Liver (tissue), 9 donors: ENCODE results near the gene COX4I1. TPM values are rescaled to one million over a fixed set of nuclear protein-coding genes. Genes with fewer than 3 reads are reported as not detected.

ENCODE experiments used
- DNase-seq: peaks from one replicate; pipeline ENCODE4 v3.0.0-alpha.2; 2017; ENCODE audit warnings: low spot score
- H3K27ac ChIP-seq, 2 donors: one replicate each; pipeline ENCODE4 v1.7.0; 2013; ENCODE audit warnings: inconsistent platforms in 2 of 2, low read length in 2 of 2, control low read depth in 1 of 2, low read depth in 1 of 2, mild to moderate bottlenecking in 1 of 2
- H3K27me3 ChIP-seq, 4 donors: one replicate each; pipeline versions ENCODE4 v1.6.1 to v1.7.0; 2013; ENCODE audit warnings: low read length in 3 of 4, inconsistent platforms in 1 of 4, mild to moderate bottlenecking in 1 of 4, moderate library complexity in 1 of 4; ENCODE audit not compliant: control insufficient read depth in 4 of 4, insufficient read depth in 4 of 4
- H3K36me3 ChIP-seq, 4 donors: one replicate each; pipeline versions ENCODE4 v1.6.1 to v1.7.0; 2013; ENCODE audit warnings: low read length in 3 of 4, mild to moderate bottlenecking in 3 of 4, low read depth in 1 of 4, moderate library complexity in 1 of 4; ENCODE audit not compliant: control insufficient read depth in 4 of 4, insufficient read depth in 3 of 4
- H3K4me1 ChIP-seq, 4 donors: one replicate each; pipeline versions ENCODE4 v1.6.1 to v1.7.0; 2013; ENCODE audit warnings: low read length in 3 of 4, mild to moderate bottlenecking in 3 of 4, moderate library complexity in 1 of 4; ENCODE audit not compliant: control insufficient read depth in 4 of 4, insufficient read depth in 4 of 4
- H3K4me3 ChIP-seq, 3 donors: one replicate each; pipeline versions ENCODE4 v1.6.1 to v1.7.0; 2013; ENCODE audit warnings: low read length in 3 of 3, control low read depth in 1 of 3, low read depth in 1 of 3, mild to moderate bottlenecking in 1 of 3
- H3K9ac ChIP-seq, 2 donors: one replicate each; pipeline ENCODE4 v1.7.0; 2013; ENCODE audit warnings: low read length in 2 of 2, mild to moderate bottlenecking in 2 of 2, moderate library complexity in 2 of 2, control low read depth in 1 of 2, low read depth in 1 of 2
- H3K9me3 ChIP-seq, 4 donors: one replicate each; pipeline versions ENCODE4 v1.6.1 to v1.7.0; 2013; ENCODE audit warnings: low read length in 3 of 4; ENCODE audit not compliant: control insufficient read depth in 4 of 4
- FOXA1 ChIP-seq: IDR thresholded peaks from 2 replicates; pipeline ENCODE4 v1.6.1; 2016; ENCODE audit warnings: antibody characterized with exemption
- FOXA2 ChIP-seq: IDR thresholded peaks from 2 replicates; pipeline ENCODE4 v1.6.1; 2016; ENCODE audit warnings: antibody characterized with exemption
- GABPA ChIP-seq, 2 donors: IDR thresholded peaks in 1 of 2; conservative IDR thresholded peaks in 1 of 2; 2 replicates each; pipeline ENCODE4 v1.6.1; 2016; ENCODE audit warnings: antibody characterized with exemption in 2 of 2, mild to moderate bottlenecking in 1 of 2, moderate library complexity in 1 of 2
- HNF4A ChIP-seq, 2 donors: conservative IDR thresholded peaks; 2 replicates each; pipeline ENCODE4 v1.6.1; 2016; ENCODE audit warnings: antibody characterized with exemption in 2 of 2, mild to moderate bottlenecking in 2 of 2
- HNF4G ChIP-seq: IDR thresholded peaks from 2 replicates; pipeline ENCODE4 v1.6.1; 2016; ENCODE audit warnings: antibody characterized with exemption
- JUND ChIP-seq, 2 donors: IDR thresholded peaks; 2 replicates each; pipeline ENCODE4 v1.6.1; 2016; ENCODE audit warnings: antibody characterized with exemption in 2 of 2
- RXRA ChIP-seq, 2 donors: IDR thresholded peaks; 2 replicates each; pipeline ENCODE4 v1.6.1; 2017 to 2018; ENCODE audit warnings: antibody characterized with exemption in 2 of 2, mild to moderate bottlenecking in 1 of 2
- SP1 ChIP-seq: IDR thresholded peaks from 2 replicates; pipeline ENCODE4 v1.6.1; 2018; ENCODE audit warnings: antibody characterized with exemption, mild to moderate bottlenecking
- TAF1 ChIP-seq: conservative IDR thresholded peaks from 2 replicates; pipeline ENCODE4 v1.6.1; 2016; ENCODE audit warnings: antibody characterized with exemption, mild to moderate bottlenecking
- YY1 ChIP-seq: IDR thresholded peaks from 2 replicates; pipeline ENCODE4 v1.6.1; 2016; ENCODE audit warnings: antibody characterized with exemption, mild to moderate bottlenecking
- WGBS: extraction: QIAGEN DNeasy Blood & Tissue Kit; methylation state at CpG from one replicate; pipeline ENCODE4 v1.1.7; 2013; 5-methylcytosine and 5-hydroxymethylcytosine counted together
- polyA plus RNA-seq, 2 donors: library from polyadenylated mRNA; stranded (reverse) in 1 of 2; unstranded in 1 of 2; fragments of 200-250 nt in 1 of 2; fragments of >200 nt in 1 of 2; fragmentation: Nextera tagmentation in 1 of 2; extraction: Ambion mirVana in 1 of 2; gene quantifications; one replicate each; pipeline versions ENCODE4 v1.2.1 to v1.2.3, GENCODE V29; 2013 to 2015
- total RNA-seq, 2 donors: library from RNA; depleted of rRNA; stranded (reverse); fragments of >200 nt; gene quantifications; one replicate each; pipeline ENCODE4 v1.2.3, GENCODE V29; 2014
- TF ChIP-seq, protein P1 (sequence below): IDR thresholded peaks from 2 replicates; pipeline ENCODE4 v1.6.1; 2016; ENCODE audit warnings: antibody characterized with exemption
- TF ChIP-seq, protein P2 (sequence below): IDR thresholded peaks from 2 replicates; pipeline ENCODE4 v1.6.1; 2016; ENCODE audit warnings: antibody characterized with exemption
- TF ChIP-seq, protein P3 (sequence below): IDR thresholded peaks from 2 replicates; pipeline ENCODE4 v1.6.1; 2016; ENCODE audit warnings: antibody characterized with exemption, mild to moderate bottlenecking
- TF ChIP-seq, protein P4 (sequence below): fragments of 150-350 bp; IDR thresholded peaks from 2 replicates; pipeline ENCODE4 v1.5.1; 2017; ENCODE audit warnings: improper control_type of control experiment, low read depth, low read length; ENCODE audit not compliant: missing input control
- TF ChIP-seq, protein P5 (sequence below): IDR thresholded peaks from 2 replicates; pipeline ENCODE4 v1.6.1; 2016; ENCODE audit warnings: antibody characterized with exemption
- donor health status: healthy.
- donor health status: healthy.
- donor health status: healthy.
- donor health status: healthy.
- donor health status: healthy.

The COX4I1 gene
- total and polyA plus RNA-seq, 4 donors, result 186 to 576 (median 331) TPM

DNA sequence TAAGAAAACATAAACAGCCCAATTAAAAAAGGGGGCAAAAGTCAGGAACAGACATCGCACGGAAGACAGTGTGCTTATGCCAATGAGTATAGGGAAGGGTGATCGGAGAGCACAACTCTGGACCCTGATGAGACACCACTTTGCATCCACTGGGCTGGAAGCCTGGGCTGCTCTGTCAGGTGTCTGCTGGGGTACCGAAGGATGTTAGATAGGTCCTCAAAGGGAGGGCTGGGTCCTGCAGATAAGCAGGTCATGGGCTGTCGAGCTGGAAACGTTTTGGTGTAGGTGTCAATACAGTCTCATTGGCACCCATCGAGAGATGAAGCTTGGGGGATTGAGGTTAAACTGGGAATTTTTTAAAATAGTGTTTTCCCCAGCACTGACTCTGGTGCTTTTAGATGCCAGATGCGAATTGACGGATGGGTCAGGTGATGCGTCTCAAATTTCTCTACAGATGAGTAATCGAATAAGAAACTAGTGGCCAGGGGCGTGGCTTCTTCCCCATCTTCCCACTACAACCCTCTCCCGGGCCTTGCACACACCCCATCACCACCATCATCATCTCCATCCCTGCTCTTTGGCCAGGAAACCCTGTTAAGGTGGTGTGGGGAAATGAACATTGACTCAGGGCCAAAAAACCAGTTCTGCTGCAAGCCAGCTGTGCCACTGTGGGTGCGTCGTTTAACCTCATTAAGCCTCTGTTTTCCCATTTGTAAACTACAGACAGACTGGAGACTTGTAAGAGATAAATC is 51.7 kb downstream of the COX4I1 start:
- H3K4me1 ChIP-seq, result peaks cover 4 to 37% (median 22%) of the 10 kb centered on the region in 4 donors
- H3K27me3 ChIP-seq, result no peaks in the 10 kb centered on the region
- H3K9me3 ChIP-seq, result no peaks in the 10 kb centered on the region
- peak overlapping the region; percentile 88 to 97 for H3K27ac ChIP-seq
- H3K9ac ChIP-seq, result no peak overlapping the region
- no peak for DNase-seq
- WGBS, result 80% methylated on average over 15 of the region's 15 CpGs
- H3K36me3 ChIP-seq, result no peaks in the 10 kb centered on the region
- TF ChIP-seq FOXA1 (no peak), HNF4G (no peak), RXRA (IDR thresholded peaks at IDR 0.05) (no peak), HNF4A (conservative IDR thresholded peaks at IDR 0.05) (no peak), TAF1 (no peak), YY1 (no peak), JUND (IDR thresholded peaks at IDR 0.05) (no peak), FOXA2 (no peak), SP1 (no peak), GABPA (IDR thresholded peaks at IDR 0.05 in 1 of 2, conservative IDR thresholded peaks at IDR 0.05 in 1 of 2) (no peak)
- TF ChIP-seq, protein P1, sequence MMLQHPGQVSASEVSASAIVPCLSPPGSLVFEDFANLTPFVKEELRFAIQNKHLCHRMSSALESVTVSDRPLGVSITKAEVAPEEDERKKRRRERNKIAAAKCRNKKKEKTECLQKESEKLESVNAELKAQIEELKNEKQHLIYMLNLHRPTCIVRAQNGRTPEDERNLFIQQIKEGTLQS, result no peak
- TF ChIP-seq, protein P2, sequence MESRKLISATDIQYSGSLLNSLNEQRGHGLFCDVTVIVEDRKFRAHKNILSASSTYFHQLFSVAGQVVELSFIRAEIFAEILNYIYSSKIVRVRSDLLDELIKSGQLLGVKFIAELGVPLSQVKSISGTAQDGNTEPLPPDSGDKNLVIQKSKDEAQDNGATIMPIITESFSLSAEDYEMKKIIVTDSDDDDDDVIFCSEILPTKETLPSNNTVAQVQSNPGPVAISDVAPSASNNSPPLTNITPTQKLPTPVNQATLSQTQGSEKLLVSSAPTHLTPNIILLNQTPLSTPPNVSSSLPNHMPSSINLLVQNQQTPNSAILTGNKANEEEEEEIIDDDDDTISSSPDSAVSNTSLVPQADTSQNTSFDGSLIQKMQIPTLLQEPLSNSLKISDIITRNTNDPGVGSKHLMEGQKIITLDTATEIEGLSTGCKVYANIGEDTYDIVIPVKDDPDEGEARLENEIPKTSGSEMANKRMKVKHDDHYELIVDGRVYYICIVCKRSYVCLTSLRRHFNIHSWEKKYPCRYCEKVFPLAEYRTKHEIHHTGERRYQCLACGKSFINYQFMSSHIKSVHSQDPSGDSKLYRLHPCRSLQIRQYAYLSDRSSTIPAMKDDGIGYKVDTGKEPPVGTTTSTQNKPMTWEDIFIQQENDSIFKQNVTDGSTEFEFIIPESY, result no peak
- TF ChIP-seq, protein P3, sequence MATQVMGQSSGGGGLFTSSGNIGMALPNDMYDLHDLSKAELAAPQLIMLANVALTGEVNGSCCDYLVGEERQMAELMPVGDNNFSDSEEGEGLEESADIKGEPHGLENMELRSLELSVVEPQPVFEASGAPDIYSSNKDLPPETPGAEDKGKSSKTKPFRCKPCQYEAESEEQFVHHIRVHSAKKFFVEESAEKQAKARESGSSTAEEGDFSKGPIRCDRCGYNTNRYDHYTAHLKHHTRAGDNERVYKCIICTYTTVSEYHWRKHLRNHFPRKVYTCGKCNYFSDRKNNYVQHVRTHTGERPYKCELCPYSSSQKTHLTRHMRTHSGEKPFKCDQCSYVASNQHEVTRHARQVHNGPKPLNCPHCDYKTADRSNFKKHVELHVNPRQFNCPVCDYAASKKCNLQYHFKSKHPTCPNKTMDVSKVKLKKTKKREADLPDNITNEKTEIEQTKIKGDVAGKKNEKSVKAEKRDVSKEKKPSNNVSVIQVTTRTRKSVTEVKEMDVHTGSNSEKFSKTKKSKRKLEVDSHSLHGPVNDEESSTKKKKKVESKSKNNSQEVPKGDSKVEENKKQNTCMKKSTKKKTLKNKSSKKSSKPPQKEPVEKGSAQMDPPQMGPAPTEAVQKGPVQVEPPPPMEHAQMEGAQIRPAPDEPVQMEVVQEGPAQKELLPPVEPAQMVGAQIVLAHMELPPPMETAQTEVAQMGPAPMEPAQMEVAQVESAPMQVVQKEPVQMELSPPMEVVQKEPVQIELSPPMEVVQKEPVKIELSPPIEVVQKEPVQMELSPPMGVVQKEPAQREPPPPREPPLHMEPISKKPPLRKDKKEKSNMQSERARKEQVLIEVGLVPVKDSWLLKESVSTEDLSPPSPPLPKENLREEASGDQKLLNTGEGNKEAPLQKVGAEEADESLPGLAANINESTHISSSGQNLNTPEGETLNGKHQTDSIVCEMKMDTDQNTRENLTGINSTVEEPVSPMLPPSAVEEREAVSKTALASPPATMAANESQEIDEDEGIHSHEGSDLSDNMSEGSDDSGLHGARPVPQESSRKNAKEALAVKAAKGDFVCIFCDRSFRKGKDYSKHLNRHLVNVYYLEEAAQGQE, result no peak
- TF ChIP-seq, protein P4, sequence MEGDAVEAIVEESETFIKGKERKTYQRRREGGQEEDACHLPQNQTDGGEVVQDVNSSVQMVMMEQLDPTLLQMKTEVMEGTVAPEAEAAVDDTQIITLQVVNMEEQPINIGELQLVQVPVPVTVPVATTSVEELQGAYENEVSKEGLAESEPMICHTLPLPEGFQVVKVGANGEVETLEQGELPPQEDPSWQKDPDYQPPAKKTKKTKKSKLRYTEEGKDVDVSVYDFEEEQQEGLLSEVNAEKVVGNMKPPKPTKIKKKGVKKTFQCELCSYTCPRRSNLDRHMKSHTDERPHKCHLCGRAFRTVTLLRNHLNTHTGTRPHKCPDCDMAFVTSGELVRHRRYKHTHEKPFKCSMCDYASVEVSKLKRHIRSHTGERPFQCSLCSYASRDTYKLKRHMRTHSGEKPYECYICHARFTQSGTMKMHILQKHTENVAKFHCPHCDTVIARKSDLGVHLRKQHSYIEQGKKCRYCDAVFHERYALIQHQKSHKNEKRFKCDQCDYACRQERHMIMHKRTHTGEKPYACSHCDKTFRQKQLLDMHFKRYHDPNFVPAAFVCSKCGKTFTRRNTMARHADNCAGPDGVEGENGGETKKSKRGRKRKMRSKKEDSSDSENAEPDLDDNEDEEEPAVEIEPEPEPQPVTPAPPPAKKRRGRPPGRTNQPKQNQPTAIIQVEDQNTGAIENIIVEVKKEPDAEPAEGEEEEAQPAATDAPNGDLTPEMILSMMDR, result no peak
- TF ChIP-seq, protein P5, sequence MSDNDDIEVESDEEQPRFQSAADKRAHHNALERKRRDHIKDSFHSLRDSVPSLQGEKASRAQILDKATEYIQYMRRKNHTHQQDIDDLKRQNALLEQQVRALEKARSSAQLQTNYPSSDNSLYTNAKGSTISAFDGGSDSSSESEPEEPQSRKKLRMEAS, result no peak
- H3K4me3 ChIP-seq, result no peak overlapping the region
